Stimulated activated CD4-positive, alpha-beta T cell treated with anti-CD3 and anti-CD28 coated beads, Interleukin-1b, Interleukin-23, amount 100 ng/mL, for 4 hours (primary cell): ENCODE data around the gene KRT77.

Experiments
- DNase-seq, 2 donors: peaks; one replicate each; pipeline ENCODE4 v3.0.0-alpha.2; 2020; ENCODE audit warnings: low read depth in 2 of 2

KRT77 gene

GRCh38 chr12:52655720-52656124 lies 47.6 kb downstream of the KRT77 start:
- no peak for DNase-seq

GRCh38 chr12:52655251-52655650 lies 48.1 kb downstream of the KRT77 start:
- no peak for DNase-seq

- DNase-seq = no peak
Observed at GRCh38 chr12:52651726-52652261, 51.5 kb downstream of the KRT77 start, which contains the start of gene KRT2. KRT2 (minus strand) TSS chr12:52652211; CDS start chr12:52652142, 69 bp downstream.

GRCh38 chr12:52650520-52651081 lies 52.7 kb downstream of the KRT77 start:
- no peak for DNase-seq

GRCh38 chr12:52649066-52649465 lies 54.3 kb downstream of the KRT77 start:
- no peak for DNase-seq

- DNase-seq = no peak
Observed at GRCh38 chr12:52648012-52648550, 55.2 kb downstream of the KRT77 start.

GRCh38 chr12:52647601-52648000 lies 55.7 kb downstream of the KRT77 start:
- no peak for DNase-seq

GRCh38 chr12:52646613-52647012 lies 56.7 kb downstream of the KRT77 start:
- no peak for DNase-seq

- no peak for DNase-seq
Observed at GRCh38 chr12:52645982-52646381, 57.3 kb downstream of the KRT77 start.

- no peak for DNase-seq
Observed at GRCh38 chr12:52645120-52645761, 58.1 kb downstream of the KRT77 start.

- DNase-seq = no peak
Observed at GRCh38 chr12:52644078-52644415, 59.3 kb downstream of the KRT77 start.

- no peak for DNase-seq
Observed at GRCh38 chr12:52643233-52644077, 59.9 kb downstream of the KRT77 start.

GRCh38 chr12:52641468-52641867 lies 61.9 kb downstream of the KRT77 start:
- no peak for DNase-seq
